AG09319 (cell line): ENCODE measurements around the gene ALDH4A1.
A peak's percentile ranks its signal among the peaks of the same experiment; 100 is the strongest.

Source experiments
- DNase-seq: peaks from one replicate; pipeline ENCODE4 v3.0.0-alpha.2; 2010; ENCODE audit warnings: low read depth; ENCODE audit errors: extremely low read depth
- TF ChIP-seq, protein P1 (sequence below): IDR thresholded peaks from 2 replicates; pipeline ENCODE4 v1.5.1; 2011; ENCODE audit warnings: low read depth, mild to moderate bottlenecking, inconsistent platforms, low read length, moderate library complexity

Gene ALDH4A1

DNA sequence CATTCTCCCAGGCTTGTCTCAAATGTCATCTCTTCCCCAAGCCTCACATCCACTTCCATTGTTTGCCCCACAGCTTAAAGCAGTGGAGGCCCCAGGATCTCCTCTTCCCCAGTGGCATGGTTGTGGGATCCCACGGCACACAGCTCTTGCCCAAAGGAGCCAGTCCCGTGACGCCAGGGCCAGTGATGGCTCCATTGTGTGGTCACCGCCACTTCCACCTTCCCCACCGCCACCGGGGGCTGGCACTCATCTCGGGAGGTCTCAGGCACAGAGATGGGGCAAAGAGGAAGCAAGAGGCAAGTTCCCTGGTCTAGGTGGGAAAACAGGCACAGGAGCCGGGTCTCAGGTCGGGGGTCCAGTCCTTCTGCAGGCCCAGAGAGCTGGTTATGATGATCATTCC is 22.9 kb upstream of the ALDH4A1 start:
- TF ChIP-seq, protein P1, sequence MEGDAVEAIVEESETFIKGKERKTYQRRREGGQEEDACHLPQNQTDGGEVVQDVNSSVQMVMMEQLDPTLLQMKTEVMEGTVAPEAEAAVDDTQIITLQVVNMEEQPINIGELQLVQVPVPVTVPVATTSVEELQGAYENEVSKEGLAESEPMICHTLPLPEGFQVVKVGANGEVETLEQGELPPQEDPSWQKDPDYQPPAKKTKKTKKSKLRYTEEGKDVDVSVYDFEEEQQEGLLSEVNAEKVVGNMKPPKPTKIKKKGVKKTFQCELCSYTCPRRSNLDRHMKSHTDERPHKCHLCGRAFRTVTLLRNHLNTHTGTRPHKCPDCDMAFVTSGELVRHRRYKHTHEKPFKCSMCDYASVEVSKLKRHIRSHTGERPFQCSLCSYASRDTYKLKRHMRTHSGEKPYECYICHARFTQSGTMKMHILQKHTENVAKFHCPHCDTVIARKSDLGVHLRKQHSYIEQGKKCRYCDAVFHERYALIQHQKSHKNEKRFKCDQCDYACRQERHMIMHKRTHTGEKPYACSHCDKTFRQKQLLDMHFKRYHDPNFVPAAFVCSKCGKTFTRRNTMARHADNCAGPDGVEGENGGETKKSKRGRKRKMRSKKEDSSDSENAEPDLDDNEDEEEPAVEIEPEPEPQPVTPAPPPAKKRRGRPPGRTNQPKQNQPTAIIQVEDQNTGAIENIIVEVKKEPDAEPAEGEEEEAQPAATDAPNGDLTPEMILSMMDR = no peak

DNA sequence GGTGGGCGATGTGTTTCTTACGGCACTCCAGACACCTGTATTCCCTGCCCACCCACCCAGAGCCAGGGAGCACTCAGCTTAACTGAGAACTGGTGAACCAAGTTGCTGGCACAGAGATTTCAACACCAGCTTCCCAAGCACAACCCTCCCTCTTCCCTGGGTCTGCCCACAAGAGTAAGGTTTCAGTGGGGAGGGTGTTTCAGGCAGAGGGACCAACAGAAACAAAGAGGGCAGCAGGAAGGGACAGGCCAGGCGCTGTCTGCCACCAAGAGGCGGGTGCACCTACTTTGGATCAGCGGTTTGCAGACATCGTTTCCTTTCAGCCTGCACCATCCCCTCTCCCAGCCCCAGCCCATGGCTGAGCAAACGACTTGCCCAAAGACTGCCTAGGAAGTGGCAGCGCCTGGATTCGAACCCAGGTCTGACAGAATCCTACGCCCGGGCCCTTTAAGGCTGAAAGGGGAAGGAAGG is 21.9 kb upstream of the ALDH4A1 start:
- DNase-seq = no peak
- TF ChIP-seq, protein P1 = no peak

More for the DNA sequence above, 22.9 kb upstream of the ALDH4A1 start:
- DNase-seq = no peak

GRCh38 chr1:18923756-18924211 is 21.4 kb upstream of the ALDH4A1 start:
- TF ChIP-seq, protein P1 = no peak

GRCh38 chr1:18922848-18923755 is 20.7 kb upstream of the ALDH4A1 start:
- no peak for DNase-seq
- TF ChIP-seq, protein P1 = no peak

More at GRCh38 chr1:18923756-18924211, 21.4 kb upstream of the ALDH4A1 start:
- DNase-seq = no peak

DNA sequence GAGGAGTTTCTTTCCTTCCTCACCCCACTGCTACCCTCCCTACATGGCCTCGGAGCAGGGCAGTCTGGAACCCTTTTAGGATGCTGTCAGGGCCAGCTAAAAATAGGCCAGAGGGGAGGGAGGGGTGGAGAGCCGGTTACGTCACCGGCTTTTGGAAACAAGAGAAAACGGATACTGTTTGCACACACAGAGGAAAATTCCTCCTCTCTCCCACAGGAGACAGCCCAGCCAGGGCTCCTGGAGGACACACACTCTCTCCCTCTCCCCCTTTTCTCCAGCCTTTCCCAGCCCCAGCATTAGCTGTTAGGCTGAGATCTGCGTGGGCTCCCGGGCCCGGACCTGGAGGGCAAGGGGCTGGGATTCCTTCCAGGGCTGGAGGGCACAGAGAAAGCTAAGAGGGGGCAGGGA is 20.0 kb upstream of the ALDH4A1 start:
- DNase-seq = peak; percentile 74
- TF ChIP-seq, protein P1 = peak; percentile 22

DNA sequence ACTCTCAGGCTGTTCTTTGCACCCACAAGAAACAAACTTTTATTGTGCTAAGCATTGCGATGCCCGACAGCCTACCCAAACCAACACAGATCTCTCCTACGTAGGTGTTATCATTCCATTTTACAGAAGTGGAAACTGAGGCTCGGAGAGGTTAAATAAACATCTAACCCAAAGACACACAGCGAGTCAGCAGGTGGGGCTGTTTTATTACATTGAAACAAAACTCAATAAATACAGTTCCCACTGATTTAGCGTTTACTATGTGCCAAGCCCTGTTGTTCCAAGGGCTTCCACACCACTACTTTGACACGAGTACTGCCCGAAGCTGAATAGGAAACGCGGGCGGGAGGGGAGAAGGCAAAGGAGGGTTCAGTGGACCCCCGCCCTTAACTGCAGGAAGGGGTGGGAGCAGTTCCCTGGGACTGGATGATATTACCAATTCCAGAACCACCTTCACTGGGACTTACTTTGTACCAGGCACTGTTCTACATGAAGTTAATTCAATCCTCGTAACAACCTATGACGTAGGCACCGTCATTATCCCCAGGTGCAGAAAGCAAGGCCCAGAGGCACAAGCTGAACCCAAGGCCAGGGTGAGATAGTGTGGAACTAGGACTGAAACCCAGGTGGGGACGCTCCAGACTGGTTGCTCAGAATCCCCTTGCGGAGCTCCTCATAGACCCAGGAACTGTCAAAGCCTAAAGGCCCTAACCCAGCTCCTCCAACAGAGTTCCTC is 19.3 kb upstream of the ALDH4A1 start:
- TF ChIP-seq, protein P1 = peak; percentile 4
- DNase-seq = no peak
